Choroid plexus epithelial cell (primary cell): Measurements from ENCODE around the gene TEC.
A peak's percentile ranks its signal among the peaks of the same experiment; 100 is the strongest.

Experiments
- DNase-seq: peaks from one replicate; pipeline ENCODE4 v3.0.0-alpha.2; 2010; ENCODE audit warnings: low read depth
- H3K4me3 ChIP-seq: 2 replicates; pipeline ENCODE4 v1.5.1; 2011; ENCODE audit warnings: low read depth, mild to moderate bottlenecking, control low read depth, low read length, moderate library complexity
- CTCF ChIP-seq: conservative IDR thresholded peaks from 2 replicates; pipeline ENCODE4 v1.5.1; 2011; ENCODE audit warnings: low read depth, mild to moderate bottlenecking, control low read depth, inconsistent platforms, low read length, moderate library complexity

TEC gene

GRCh38 chr4:48196758-48197504 lies 72.7 kb downstream of the TEC start:
- no peak overlapping the region for H3K4me3 ChIP-seq
- no peak for DNase-seq
- no peak for TF ChIP-seq CTCF

GRCh38 chr4:48195853-48196252 lies 73.8 kb downstream of the TEC start:
- DNase-seq, result no peak
- H3K4me3 ChIP-seq, result no peak overlapping the region
- no peak for TF ChIP-seq CTCF

GRCh38 chr4:48195374-48195773 lies 74.3 kb downstream of the TEC start:
- DNase-seq, result peak; percentile 35
- no peak for TF ChIP-seq CTCF
- H3K4me3 ChIP-seq, result no peak overlapping the region

- DNase-seq, result no peak
- no peak for TF ChIP-seq CTCF
- no peak overlapping the region for H3K4me3 ChIP-seq
Observed at GRCh38 chr4:48194971-48195370, 74.7 kb downstream of the TEC start.

- DNase-seq, result no peak
- no peak for TF ChIP-seq CTCF
- no peak overlapping the region for H3K4me3 ChIP-seq
Observed at GRCh38 chr4:48193921-48194468, 75.6 kb downstream of the TEC start.

GRCh38 chr4:48193096-48193836 lies 76.4 kb downstream of the TEC start:
- no peak overlapping the region for H3K4me3 ChIP-seq
- no peak for DNase-seq
- TF ChIP-seq CTCF, result no peak
